Tibial artery (tissue), 4 donors: Measurements from ENCODE around the gene COMMD1.

Experiments used
- DNase-seq, 2 donors: peaks; one replicate each; pipeline ENCODE4 v3.0.0-alpha.2; 2019
- H3K27ac ChIP-seq, 2 donors: fragments of 200-600 bp; sonication (generic) in 1 of 2; 1 replicate in 1 of 2; 2 replicates in 1 of 2; pipeline ENCODE4 v1.5.1; 2018 to 2019; ENCODE audit warnings: mild to moderate bottlenecking in 1 of 2
- H3K27me3 ChIP-seq, 2 donors: fragments of 200-600 bp; sonication (generic) in 1 of 2; one replicate each; pipeline versions ENCODE4 v1.5.1 to v1.6.0; 2016 to 2019
- H3K36me3 ChIP-seq, 3 donors: fragments of 200-600 bp; sonication (generic) in 2 of 3; one replicate each; pipeline ENCODE4 v1.5.1; 2016 to 2019; ENCODE audit warnings: mild to moderate bottlenecking in 2 of 3
- H3K4me1 ChIP-seq, 4 donors: fragments of 200-600 bp; sonication (generic) in 2 of 4; 1 replicate in 3 of 4; 2 replicates in 1 of 4; pipeline ENCODE4 v1.5.1; 2016 to 2019
- H3K4me3 ChIP-seq, 2 donors: fragments of 200-600 bp; sonication (generic) in 1 of 2; 1 replicate in 1 of 2; 2 replicates in 1 of 2; pipeline ENCODE4 v1.5.1; 2018 to 2019; ENCODE audit warnings: mild to moderate bottlenecking in 2 of 2
- H3K9me3 ChIP-seq, 3 donors: fragments of 200-600 bp; sonication (generic) in 1 of 3; one replicate each; pipeline ENCODE4 v1.5.1; 2016 to 2019
- CTCF ChIP-seq, 2 experiments: fragments of 200-600 bp in 1 of 2; fragments of 450-650 bp in 1 of 2; IDR thresholded peaks; one replicate each; pipeline ENCODE4 v1.5.1; 2017 to 2019; ENCODE audit warnings: antibody characterized with exemption in 2 of 2, mild to moderate bottlenecking in 1 of 2, moderate library complexity in 1 of 2
- intact Hi-C: fragments of 100-400 bp; cut with DNase I; formaldehyde crosslinking; loops from one replicate; pipeline ENCODE4 v1.15.0; 2023; ENCODE audit warnings: low total_unique reads

COMMD1 gene

GRCh38 chr2:61888267-61889055 lies 17.0 kb upstream of the COMMD1 start, which contains the start of gene CCT4:
CCT4 (minus strand) TSS chr2:61888656; CDS start chr2:61888507, 149 bp downstream.
- TF ChIP-seq CTCF (IDR thresholded peaks at IDR 0.05), result peak in 1 of 2 experiments; percentile 6
- Histone ChIP-seq H3K36me3 (peaks cover 14 to 21% (median 16%) of the 10 kb centered on the region in 3 donors), H3K4me1 (peaks cover 0 to 24% (median 17%) of the 10 kb centered on the region in 4 donors), H3K27me3 (no peaks in the 10 kb centered on the region), H3K4me3 (peak within 1 kb of the TSS; percentile 76), H3K27ac (peak within 1 kb of the TSS; percentile 90 to 93), H3K9me3 (no peaks in the 10 kb centered on the region)
- intact Hi-C loops, result loop anchor here (5.0 kb wide), 2 partner anchors 126 to 619 kb away; partner anchors contain the start of gene TMEM17
- peak; percentile 83 to 92 for DNase-seq

DNA sequence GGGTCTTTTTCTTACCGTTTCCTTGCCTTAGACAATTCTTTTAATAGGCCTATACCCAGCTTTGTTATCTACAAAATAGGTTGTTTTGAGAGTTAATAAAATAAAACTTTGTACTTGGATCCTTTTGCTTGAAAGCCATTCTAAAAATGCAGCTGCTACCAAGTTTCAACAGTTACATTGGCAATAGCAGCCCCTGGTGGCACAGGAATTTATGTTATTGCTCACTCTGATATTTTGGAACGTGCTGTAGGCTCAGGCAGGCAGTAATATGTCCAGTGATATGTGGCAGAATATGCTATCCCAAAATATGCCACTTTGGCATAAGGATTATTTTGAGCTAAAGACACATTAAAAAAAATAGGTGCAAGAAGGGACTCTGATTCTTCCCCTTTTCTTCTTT lies 6.7 kb upstream of the COMMD1 start:
- intact Hi-C loops, result no loop called here
- no peak for DNase-seq

DNA sequence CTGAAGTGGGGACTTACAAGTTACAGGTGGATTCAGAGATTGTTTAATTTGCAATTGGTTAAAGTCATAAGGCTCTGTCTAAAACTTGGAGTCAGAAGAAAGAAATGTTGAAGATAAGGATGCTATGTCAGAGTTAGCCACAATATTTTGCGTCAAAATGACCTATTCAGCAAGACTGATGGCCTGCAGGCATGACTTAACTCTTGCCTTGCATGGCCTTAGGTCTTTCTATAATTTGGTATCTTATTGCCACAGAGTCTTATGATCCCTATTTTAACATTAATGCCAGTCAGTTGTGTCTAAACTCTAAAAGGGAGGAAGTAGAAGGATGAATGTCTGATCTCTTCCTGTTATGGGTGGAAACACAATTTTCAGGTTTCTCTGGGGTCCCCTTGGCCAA lies 5.2 kb upstream of the COMMD1 start:
- no peak overlapping the region for H3K4me3 ChIP-seq
- TF ChIP-seq CTCF (IDR thresholded peaks at IDR 0.05), result no peak
- intact Hi-C loops, result no loop called here
- H3K4me1 ChIP-seq, result peaks cover 0 to 7% (median 0%) of the 10 kb centered on the region in 4 donors
- no peak for DNase-seq
- no peak overlapping the region for H3K27ac ChIP-seq
- H3K9me3 ChIP-seq, result no peaks in the 10 kb centered on the region
- no peaks in the 10 kb centered on the region for H3K36me3 ChIP-seq
- no peaks in the 10 kb centered on the region for H3K27me3 ChIP-seq

More for the DNA sequence above, 6.7 kb upstream of the COMMD1 start:
- H3K27ac ChIP-seq, result no peak overlapping the region
- no peaks in the 10 kb centered on the region for H3K27me3 ChIP-seq
- no peaks in the 10 kb centered on the region for H3K4me1 ChIP-seq
- H3K4me3 ChIP-seq, result no peak overlapping the region
- TF ChIP-seq CTCF (IDR thresholded peaks at IDR 0.05), result peak; percentile 18 to 19
- no peaks in the 10 kb centered on the region for H3K36me3 ChIP-seq
- H3K9me3 ChIP-seq, result no peaks in the 10 kb centered on the region

- Histone ChIP-seq H3K36me3 (no peaks in the 10 kb centered on the region), H3K4me3 (peak overlapping the region; percentile 63 to 88), H3K9me3 (no peaks in the 10 kb centered on the region), H3K27ac (peak overlapping the region; percentile 71 to 89), H3K4me1 (peaks cover 0 to 28% (median 8%) of the 10 kb centered on the region in 4 donors), H3K27me3 (no peaks in the 10 kb centered on the region)
- no peak for DNase-seq
- intact Hi-C loops, result no loop called here
- no peak for TF ChIP-seq CTCF (IDR thresholded peaks at IDR 0.05)
These were observed 654 bp downstream of the COMMD1 start for GRCh38 chr2:61906186-61906470.

GRCh38 chr2:61909116-61909515 lies 3.6 kb downstream of the COMMD1 start:
- TF ChIP-seq CTCF (IDR thresholded peaks at IDR 0.05), result no peak
- no peak for DNase-seq
- Histone ChIP-seq H3K36me3 (no peaks in the 10 kb centered on the region), H3K9me3 (no peaks in the 10 kb centered on the region), H3K27me3 (no peaks in the 10 kb centered on the region), H3K4me3 (no peak overlapping the region), H3K27ac (no peak overlapping the region), H3K4me1 (peaks cover 0 to 31% (median 10%) of the 10 kb centered on the region in 4 donors)
- intact Hi-C loops, result no loop called here
